ENCODE results near the gene XYLB.
A peak's percentile ranks its signal among the peaks of the same experiment; 100 is the strongest.
"Not testable (repeated sequence)": the region's sequence is repeated elsewhere in the genome, so short reads cannot be mapped to it uniquely, and the experiment has no call there.

The XYLB gene

GRCh38 chr3:38401246-38401962 lies 54.8 kb downstream of the XYLB start:
- no peak for DNase-seq

- no peak for DNase-seq
These were observed 57.7 kb downstream of the XYLB start for GRCh38 chr3:38404286-38404685.

GRCh38 chr3:38411591-38411990 lies 65.0 kb downstream of the XYLB start:
- DNase-seq, result no peak

- not testable (repeated sequence) for DNase-seq
These were observed 74.2 kb downstream of the XYLB start for GRCh38 chr3:38420758-38421157.

GRCh38 chr3:38421679-38422336 lies 75.2 kb downstream of the XYLB start:
- no peak for DNase-seq

- not testable (repeated sequence) for DNase-seq
These were observed 80.3 kb downstream of the XYLB start for GRCh38 chr3:38426798-38427426.

- DNase-seq, result not testable (repeated sequence)
These were observed 86.5 kb downstream of the XYLB start for GRCh38 chr3:38432871-38433658.

GRCh38 chr3:38433661-38434060 lies 87.1 kb downstream of the XYLB start:
- DNase-seq, result not testable (repeated sequence)

- not testable (repeated sequence) for DNase-seq
These were observed 92.0 kb downstream of the XYLB start for GRCh38 chr3:38438436-38439069.

- not testable (repeated sequence) for DNase-seq
These were observed 96.6 kb downstream of the XYLB start for GRCh38 chr3:38443205-38443604.

GRCh38 chr3:38446085-38446686 lies 99.6 kb downstream of the XYLB start:
- DNase-seq, result no peak

GRCh38 chr3:38446812-38447211 lies 100.2 kb downstream of the XYLB start:
- no peak for DNase-seq

GRCh38 chr3:38450853-38451252 lies 104.3 kb downstream of the XYLB start:
- no peak for DNase-seq

- peak; percentile 70 for DNase-seq
These were observed 106.7 kb downstream of the XYLB start, which contains the start of gene ACVR2B for GRCh38 chr3:38453075-38453912. Gene ACVR2B (plus strand): TSS chr3:38453890. CDS start chr3:38454323, 433 bp downstream.

- no peak for DNase-seq
These were observed 107.3 kb downstream of the XYLB start for GRCh38 chr3:38453913-38454177.

- DNase-seq, result no peak
These were observed 107.7 kb downstream of the XYLB start for GRCh38 chr3:38454178-38454883.

GRCh38 chr3:38454884-38455638 lies 108.5 kb downstream of the XYLB start:
- no peak for DNase-seq

GRCh38 chr3:38455639-38456430 lies 109.2 kb downstream of the XYLB start:
- DNase-seq, result no peak

Measured in CD4-positive, alpha-beta T cell treated with Interferon gamma for 1 hour (primary cell).